Activated CD4-positive, alpha-beta T cell treated with anti-CD3 and anti-CD28 coated beads, Interleukin-2, amount 10 ng/mL, durations not matched to agents 24 days and 14 days (primary cell): ENCODE results near the gene NDOR1. TPM values are rescaled to one million over a fixed set of nuclear protein-coding genes. Genes with fewer than 3 reads are reported as not detected.

Source experiments
- DNase-seq: peaks from one replicate; pipeline ENCODE4 v3.0.0; 2022
- H3K27ac Mint-ChIP-seq: one replicate; pipeline ENCODE4 v1.8.0; 2022; ENCODE audit warnings: mild to moderate bottlenecking, mixed read lengths
- H3K27me3 Mint-ChIP-seq: one replicate; pipeline ENCODE4 v1.8.0; 2022; ENCODE audit warnings: mixed read lengths
- H3K36me3 Mint-ChIP-seq: one replicate; pipeline ENCODE4 v1.8.0; 2022; ENCODE audit warnings: low read depth, mild to moderate bottlenecking, mixed read lengths
- H3K4me1 Mint-ChIP-seq: one replicate; pipeline ENCODE4 v1.8.0; 2021; ENCODE audit warnings: mixed read lengths
- H3K4me3 Mint-ChIP-seq: one replicate; pipeline ENCODE4 v1.8.0; 2022; ENCODE audit warnings: mild to moderate bottlenecking, moderate library complexity, mixed read lengths
- H3K9me3 Mint-ChIP-seq: one replicate; pipeline ENCODE4 v1.8.0; 2021; ENCODE audit warnings: mixed read lengths
- intact Hi-C: fragments of 100-400 bp; cut with micrococcal nuclease; formaldehyde crosslinking; loops from one replicate; pipeline ENCODE4 v1.15.1; 2023
- total RNA-seq: library from RNA; stranded (reverse); gene quantifications from 2 replicates; pipeline ENCODE4 v1.2.3, GENCODE V29; 2022

Gene NDOR1
- total RNA-seq, 1 donor from 2014 or later, result 45.1 TPM

DNA sequence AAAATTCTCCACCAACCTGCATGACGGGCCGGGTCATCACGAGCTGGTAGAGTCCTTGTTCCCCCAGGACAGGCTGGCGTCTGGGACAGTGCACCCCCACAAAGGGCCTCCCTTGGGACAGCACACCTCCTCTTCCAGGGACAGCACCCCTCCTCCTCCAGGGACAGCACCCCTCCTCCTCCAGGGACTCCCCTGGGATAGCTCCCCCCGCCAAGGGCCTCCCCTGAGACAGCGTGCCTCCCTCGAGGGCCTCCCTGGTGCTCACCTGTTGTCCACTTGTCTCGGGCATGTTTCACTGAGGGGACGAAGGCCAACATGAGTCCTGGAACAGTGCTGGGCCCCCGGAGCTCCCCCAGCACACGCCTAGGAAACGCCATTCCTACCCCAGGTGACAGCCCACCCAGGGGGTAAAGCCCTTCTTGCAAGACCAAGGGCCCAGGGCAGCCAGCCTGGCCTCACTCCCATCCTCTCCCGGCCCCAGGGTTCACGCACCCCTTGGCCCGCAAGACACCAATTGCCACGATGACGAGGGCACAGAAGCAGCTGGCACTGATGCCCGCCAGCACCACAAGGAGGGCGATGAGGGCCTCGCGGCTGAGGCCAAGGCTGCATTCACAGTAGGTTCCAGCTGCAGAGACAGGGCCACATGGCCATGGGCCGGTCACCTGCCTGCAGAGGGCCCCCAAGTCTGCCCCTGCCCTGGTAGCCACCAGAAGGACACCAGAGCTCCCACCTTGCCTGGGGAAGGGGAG, 34.2 kb upstream of the NDOR1 start:
- Mint-ChIP-seq H3K27ac (no peak overlapping the region), H3K4me3 (no peak overlapping the region), H3K4me1 (no peaks in the 10 kb centered on the region), H3K9me3 (no peaks in the 10 kb centered on the region), H3K36me3 (no peaks in the 10 kb centered on the region), H3K27me3 (peaks cover 31% of the 10 kb centered on the region)
- intact Hi-C loops, result loop anchor here (5.0 to 10.0 kb wide), 2 partner anchors 44 to 127 kb away; partner anchors contain the start of gene NPDC1
- no peak for DNase-seq

DNA sequence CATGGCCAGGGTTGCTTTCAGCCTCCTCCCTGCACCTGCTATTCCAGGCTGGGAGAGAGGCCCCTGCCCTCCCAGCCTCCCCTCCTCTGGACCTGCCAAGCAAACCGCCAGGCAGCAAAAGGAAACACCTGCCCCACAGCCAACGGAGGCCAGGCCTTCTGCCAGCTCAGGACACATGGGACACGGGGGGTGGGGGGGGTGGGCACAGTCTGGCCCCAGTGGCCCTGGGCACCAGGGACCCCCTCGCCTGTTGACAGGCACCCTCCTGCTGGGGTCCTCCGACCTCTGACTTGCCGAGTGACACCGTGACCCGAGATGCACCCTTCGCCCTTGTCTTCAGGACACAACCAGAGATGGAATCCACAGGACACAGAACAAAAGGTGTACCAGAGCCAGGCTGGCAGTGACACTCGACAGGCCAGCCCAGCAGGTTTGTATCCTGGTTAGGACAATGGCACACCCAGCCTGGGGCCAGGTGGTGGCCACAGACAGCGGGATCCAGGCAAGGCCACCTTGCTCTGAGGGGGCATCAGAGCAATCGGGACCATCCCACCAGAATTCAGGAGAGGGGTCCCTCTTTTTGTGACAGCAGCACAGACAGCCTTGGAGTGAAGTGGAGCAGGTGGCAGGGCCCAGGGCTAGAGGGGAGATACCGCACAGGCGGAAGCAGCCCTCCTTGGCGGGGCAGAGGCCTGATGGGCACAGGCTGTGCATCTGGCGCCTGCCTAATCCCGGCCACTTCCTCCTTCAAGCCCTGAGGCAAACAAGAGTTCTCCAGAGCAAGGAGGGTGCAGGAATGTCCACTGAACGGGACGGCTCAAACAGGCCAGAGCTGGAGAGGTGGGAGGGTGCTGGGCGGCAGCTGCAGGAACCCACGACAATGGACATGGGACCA, 32.4 kb upstream of the NDOR1 start:
- H3K9me3 Mint-ChIP-seq, result no peaks in the 10 kb centered on the region
- peaks cover 4% of the 10 kb centered on the region for H3K36me3 Mint-ChIP-seq
- H3K4me3 Mint-ChIP-seq, result no peak overlapping the region
- intact Hi-C loops, result loop anchor here (5.0 to 10.0 kb wide), 2 partner anchors 46 to 128 kb away; partner anchors contain the start of gene NPDC1
- no peak overlapping the region for H3K27ac Mint-ChIP-seq
- no peaks in the 10 kb centered on the region for H3K4me1 Mint-ChIP-seq
- no peak for DNase-seq
- peaks cover 26% of the 10 kb centered on the region for H3K27me3 Mint-ChIP-seq

DNA sequence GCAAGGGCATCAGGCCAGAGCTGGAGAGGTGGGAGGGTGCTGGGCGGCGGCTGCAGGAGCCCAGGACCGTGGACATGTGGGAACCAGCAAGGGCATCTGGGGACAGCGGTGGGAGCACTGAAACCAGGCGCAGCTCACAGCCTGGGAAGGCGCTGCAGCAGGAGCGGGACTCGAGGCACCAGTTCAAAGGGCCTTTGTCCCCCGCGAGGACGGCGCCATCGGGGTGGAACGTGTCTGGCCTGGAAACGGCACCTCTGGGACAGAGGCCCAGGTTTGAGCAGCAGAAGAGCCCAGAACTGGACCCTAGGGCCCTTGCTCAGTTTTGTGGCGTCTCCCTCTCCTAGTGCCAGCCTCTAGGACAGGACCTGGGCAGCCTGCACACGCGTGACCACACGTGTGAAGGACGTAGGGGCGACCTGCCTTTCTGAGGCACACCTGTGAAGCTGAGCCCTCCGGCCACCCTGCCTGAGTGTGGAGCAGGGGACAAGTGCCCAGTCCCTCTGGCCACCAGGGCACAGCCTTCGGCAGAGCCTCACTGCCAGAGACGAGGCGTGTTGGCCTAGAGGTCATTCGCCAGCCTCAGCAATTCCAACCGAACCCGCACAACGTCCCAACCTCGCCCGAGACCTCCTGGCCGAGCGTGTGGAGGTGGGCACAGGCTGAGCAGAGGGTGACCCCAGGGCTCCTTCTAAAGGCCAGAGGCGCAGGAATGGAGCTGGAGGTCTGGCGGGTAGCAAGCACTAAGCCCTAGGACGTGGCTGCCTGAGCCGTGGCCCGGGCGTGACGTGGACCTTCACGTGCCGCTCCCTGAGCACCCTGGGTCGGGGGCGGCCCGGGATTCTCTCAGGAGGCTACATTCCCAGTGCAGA, 31.5 kb upstream of the NDOR1 start:
- intact Hi-C loops, result loop anchor here (5.0 to 10.0 kb wide), 2 partner anchors 47 to 129 kb away; partner anchors contain the start of gene NPDC1
- Mint-ChIP-seq H3K9me3 (no peaks in the 10 kb centered on the region), H3K4me1 (no peaks in the 10 kb centered on the region), H3K36me3 (peaks cover 4% of the 10 kb centered on the region), H3K27ac (no peak overlapping the region), H3K4me3 (no peak overlapping the region), H3K27me3 (peaks cover 22% of the 10 kb centered on the region)
- no peak for DNase-seq

DNA sequence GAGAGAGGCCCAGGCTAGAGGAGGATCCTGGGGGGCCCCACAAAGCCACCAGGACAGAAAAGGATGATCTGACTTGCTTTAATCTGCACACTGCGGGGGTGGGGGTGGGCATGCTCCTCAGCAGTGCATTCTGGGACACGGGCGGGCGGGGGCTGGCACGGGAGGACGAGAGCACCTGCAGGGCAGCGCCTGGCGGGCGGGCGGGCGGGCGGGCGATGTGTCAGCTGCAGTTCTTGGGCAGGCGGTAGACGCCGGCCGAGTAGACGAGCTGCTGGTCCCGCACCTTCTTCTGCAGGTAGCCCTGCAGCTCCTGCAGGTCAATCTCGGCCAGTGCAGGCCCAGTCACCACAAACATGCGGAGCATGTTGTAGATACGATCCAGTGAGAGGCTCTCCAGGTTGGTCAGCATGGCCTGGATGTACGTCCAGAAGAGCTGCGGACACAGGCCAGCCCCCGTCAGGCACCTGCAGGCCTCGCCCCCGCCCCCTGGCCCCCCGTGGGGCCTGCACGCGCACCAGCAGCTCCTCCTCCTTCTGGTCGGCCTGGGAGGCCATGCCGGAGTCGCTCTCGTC, 30.7 kb upstream of the NDOR1 start:
- peaks cover 8% of the 10 kb centered on the region for H3K36me3 Mint-ChIP-seq
- intact Hi-C loops, result loop anchor here (5.0 to 10.0 kb wide), 2 partner anchors 48 to 130 kb away; partner anchors contain the start of gene NPDC1

DNA sequence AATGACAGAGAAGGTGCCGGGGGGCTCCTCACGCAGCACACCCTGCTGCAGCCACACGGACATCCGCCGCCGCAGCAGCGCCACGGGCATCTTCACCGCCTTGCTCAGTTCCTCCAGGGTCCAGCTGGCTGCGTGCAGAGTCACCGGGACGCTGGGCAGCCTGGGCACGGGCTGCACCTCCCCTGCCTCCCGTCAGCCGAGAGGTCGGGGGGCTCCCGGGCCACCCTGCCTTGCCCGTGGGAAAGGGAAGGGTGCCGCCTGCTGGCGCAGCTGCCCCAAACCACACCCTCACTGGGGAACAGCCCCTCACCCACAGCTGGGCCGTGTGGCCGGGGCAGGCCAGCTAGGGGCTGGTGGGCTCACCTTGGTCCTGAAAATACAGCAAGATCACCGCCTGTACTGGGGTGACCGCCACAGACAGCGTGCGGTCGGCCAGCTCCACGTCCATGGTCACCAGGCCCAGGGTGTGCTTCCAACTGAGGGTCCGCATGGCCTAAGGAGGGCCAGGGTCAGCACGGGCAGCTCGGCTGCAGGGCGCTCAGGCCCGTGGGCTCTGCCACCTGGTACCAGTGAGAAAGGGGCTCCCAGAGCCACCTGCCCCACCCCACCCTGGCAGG, 30.0 kb upstream of the NDOR1 start:
- DNase-seq, result no peak
- intact Hi-C loops, result loop anchor here (10.0 kb wide), 1 partner anchor 131 kb away; the partner anchor contains the start of gene NPDC1
- H3K4me3 Mint-ChIP-seq, result no peak overlapping the region

More for the DNA sequence above, 30.7 kb upstream of the NDOR1 start:
- H3K4me1 Mint-ChIP-seq, result no peaks in the 10 kb centered on the region
- DNase-seq, result no peak
- H3K27ac Mint-ChIP-seq, result no peak overlapping the region
- H3K4me3 Mint-ChIP-seq, result no peak overlapping the region
- no peaks in the 10 kb centered on the region for H3K9me3 Mint-ChIP-seq
- H3K27me3 Mint-ChIP-seq, result peaks cover 22% of the 10 kb centered on the region

DNA sequence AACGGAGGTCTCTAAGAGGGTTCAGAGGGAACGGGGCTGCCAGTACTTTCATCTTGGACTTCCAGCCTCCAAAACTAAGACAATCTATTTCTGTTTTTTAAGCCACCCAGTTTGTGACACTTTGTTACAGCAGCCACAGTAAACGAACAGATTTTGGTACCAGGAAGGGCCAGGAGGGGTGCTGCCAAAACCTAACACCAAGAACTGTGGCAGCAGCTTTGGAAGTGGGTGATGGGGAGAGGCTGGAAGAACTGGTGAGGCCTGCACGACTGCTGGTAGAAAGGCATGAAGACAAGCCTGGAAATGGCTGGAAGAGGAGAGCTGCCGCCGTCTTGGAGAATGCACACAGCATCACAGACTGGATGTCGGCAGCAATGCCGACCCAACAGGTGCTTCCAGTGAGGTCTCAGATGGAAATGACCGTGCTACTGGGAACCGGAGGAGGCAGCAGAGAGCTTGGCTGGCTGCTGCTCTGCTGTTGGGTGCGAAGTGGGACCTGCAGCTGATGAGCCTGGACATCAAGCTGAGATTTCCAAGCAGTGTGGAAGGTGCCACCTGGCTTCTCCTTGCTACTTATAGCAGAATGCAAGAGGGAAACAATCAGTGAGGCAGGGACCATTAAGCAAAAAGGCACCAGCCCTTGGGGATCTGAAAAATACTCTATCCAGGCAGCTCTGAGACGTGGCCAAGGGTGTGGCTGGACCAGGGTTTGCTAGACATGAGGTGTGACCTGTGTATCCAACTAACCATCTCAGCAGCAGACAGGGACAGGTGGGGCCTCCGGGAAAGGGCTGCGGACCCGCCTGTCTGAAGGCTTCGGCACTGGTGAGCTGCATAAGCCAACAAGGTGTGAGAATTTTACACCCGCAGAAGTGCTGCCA, 29.0 kb upstream of the NDOR1 start:
- DNase-seq, result peak; percentile 72
- Mint-ChIP-seq H3K9me3 (no peaks in the 10 kb centered on the region), H3K4me1 (no peaks in the 10 kb centered on the region), H3K27me3 (peaks cover 10% of the 10 kb centered on the region), H3K27ac (no peak overlapping the region), H3K4me3 (no peak overlapping the region), H3K36me3 (peaks cover 12% of the 10 kb centered on the region)
- intact Hi-C loops, result loop anchor here (10.0 kb wide), 1 partner anchor 132 kb away; the partner anchor contains the start of gene NPDC1

More for the DNA sequence above, 30.0 kb upstream of the NDOR1 start:
- Mint-ChIP-seq H3K27me3 (peaks cover 16% of the 10 kb centered on the region), H3K4me1 (no peaks in the 10 kb centered on the region), H3K27ac (no peak overlapping the region), H3K36me3 (peaks cover 12% of the 10 kb centered on the region), H3K9me3 (no peaks in the 10 kb centered on the region)

DNA sequence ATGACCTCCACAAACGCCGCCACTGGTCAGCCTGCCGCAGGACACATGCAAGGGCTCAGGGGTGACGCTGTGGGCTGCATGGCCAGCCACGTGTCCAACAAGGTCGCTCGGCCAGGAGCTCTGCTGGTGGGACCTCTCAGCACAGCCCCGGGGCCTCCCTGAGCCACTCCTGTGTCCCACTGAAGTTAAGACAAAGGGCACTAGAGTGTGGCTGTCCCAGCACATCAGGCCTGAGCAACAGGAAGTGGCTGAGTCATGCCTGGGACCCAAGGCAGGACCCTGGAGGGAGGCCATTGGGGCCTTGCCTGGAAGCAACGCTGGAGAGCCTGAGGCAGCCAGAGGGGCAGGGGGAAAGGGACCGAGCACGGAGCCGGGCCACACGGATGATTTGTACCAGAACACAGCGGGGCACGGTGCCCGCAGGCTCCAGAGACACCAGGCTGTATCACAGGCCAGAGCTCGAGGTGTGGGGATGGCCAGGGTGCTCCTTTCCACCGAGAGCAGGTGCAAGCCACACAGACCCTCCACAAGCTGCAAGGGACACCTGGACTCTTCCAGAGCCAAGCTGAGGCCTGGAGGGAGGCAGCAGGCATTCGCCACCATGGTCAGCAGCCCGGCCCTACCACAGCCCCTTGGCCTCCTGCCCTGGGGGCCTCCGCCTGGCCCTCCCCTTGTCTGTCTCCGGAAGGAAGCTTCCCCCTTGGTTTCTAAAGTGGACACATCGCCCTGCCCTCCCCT, 27.1 kb upstream of the NDOR1 start:
- peaks cover 2% of the 10 kb centered on the region for H3K27me3 Mint-ChIP-seq
- H3K27ac Mint-ChIP-seq, result no peak overlapping the region
- H3K36me3 Mint-ChIP-seq, result peaks cover 17% of the 10 kb centered on the region
- no peak overlapping the region for H3K4me3 Mint-ChIP-seq
- H3K9me3 Mint-ChIP-seq, result no peaks in the 10 kb centered on the region
- intact Hi-C loops, result loop anchor here (10.0 kb wide), 1 partner anchor 134 kb away; the partner anchor contains the start of gene NPDC1
- DNase-seq, result no peak
- H3K4me1 Mint-ChIP-seq, result no peaks in the 10 kb centered on the region

DNA sequence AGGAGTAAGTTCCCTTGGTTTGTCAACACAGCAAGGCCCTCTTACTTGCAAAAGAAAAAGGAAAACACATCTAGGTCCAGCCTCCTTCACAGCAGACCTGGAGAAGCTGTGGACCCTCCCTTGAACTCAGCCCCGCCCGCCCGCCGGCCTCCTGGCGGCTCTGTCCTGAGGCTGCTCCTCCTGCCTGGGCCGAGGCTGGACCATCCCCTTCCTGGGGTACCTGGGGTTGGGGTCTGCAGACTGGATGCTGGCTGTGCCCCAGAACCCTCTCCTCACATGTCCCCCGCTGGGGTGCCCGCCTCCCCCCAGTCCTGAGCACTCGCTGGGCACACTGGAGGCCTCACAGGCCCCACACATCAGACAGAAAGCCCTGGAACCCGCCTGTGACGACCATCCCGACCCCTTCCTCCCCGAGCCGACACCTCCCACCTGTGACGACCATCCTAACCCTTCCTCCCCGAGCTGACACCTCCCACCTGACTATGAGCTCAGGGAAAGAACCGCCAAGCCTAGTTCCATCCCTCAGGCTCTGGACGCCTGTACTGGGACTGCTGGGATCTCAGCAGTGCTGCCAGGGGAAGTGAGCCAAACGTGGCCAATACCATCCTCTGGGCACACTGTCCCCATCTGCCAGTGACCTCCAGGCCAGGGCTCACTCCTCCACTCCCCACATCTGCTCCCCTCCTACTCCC, 26.4 kb upstream of the NDOR1 start:
- Mint-ChIP-seq H3K36me3 (peaks cover 21% of the 10 kb centered on the region), H3K9me3 (no peaks in the 10 kb centered on the region), H3K4me1 (peaks cover 2% of the 10 kb centered on the region), H3K27me3 (no peaks in the 10 kb centered on the region), H3K4me3 (no peak overlapping the region), H3K27ac (no peak overlapping the region)
- intact Hi-C loops, result loop anchor here (10.0 kb wide), 1 partner anchor 134 kb away; the partner anchor contains the start of gene NPDC1
- DNase-seq, result no peak

DNA sequence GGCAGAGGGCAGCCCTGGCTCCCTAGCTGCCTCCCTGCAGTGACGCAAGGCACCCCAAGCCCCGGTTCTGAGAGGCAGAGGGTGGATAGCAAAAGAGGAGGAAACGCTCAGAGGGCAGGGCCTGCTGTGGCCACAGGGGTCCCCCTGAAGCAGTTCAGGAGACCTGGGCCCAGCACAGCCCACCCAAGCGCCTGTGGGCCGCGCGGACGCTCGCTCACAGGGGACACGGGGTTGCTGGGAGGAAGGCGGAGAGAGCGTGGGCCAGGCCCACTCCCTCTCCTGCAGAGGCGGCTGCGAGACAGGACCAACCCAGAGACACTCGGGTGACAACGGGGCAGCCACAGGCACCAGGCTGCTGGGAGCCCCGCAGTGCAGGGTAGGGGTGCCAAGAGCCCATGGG, 25.7 kb upstream of the NDOR1 start:
- intact Hi-C loops, result loop anchor here (10.0 kb wide), 1 partner anchor 135 kb away; the partner anchor contains the start of gene NPDC1
- DNase-seq, result no peak
- Mint-ChIP-seq H3K36me3 (peaks cover 26% of the 10 kb centered on the region), H3K27ac (no peak overlapping the region), H3K27me3 (no peaks in the 10 kb centered on the region), H3K4me3 (no peak overlapping the region), H3K4me1 (peaks cover 3% of the 10 kb centered on the region), H3K9me3 (no peaks in the 10 kb centered on the region)

DNA sequence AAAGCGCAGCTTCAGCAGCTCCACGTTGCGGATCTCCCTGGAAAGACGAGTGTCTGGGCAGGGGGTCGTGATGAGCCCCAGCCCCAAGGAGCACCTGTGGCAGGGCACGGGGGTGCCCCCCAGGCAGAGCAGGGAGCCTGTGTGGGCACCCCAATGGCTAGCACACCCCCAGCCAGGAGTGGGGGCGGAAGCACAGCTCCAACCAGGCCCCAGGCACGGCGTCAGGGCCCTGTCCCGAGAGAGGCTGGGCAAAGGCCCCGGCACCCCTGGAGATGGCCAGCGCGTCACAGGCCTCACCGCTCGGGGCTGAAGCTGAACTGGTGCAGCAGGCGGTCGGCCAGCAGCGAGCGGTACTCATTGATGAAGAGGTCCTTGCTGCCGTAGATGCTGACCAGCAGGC, 25.0 kb upstream of the NDOR1 start:
- Mint-ChIP-seq H3K4me1 (peaks cover 3% of the 10 kb centered on the region), H3K9me3 (no peaks in the 10 kb centered on the region), H3K27ac (no peak overlapping the region), H3K27me3 (no peaks in the 10 kb centered on the region), H3K36me3 (peaks cover 26% of the 10 kb centered on the region), H3K4me3 (no peak overlapping the region)
- no peak for DNase-seq
- intact Hi-C loops, result no loop called here

DNA sequence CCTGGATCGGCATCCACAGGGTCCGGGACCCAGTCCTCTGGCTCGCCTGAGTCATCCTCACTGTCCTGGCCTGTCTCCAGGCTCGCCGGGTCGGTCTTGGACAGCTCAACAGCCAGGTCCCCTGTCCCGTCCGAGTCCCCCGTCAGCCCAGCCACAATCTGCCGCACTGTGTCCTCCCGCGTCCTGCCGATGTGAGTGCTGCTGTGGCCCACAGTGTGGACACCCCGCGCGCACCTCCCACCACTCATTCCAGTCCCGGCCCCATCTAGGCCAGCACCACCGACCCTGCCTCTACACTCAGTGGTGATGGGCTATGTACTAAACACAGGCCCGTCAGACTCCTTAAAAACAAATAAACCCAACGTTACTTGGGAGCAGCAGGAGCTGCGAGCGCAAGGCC, 23.8 kb upstream of the NDOR1 start:
- H3K36me3 Mint-ChIP-seq, result peaks cover 26% of the 10 kb centered on the region
- H3K4me3 Mint-ChIP-seq, result no peak overlapping the region
- no peak for DNase-seq
- intact Hi-C loops, result no loop called here
- peaks cover 5% of the 10 kb centered on the region for H3K4me1 Mint-ChIP-seq
- H3K9me3 Mint-ChIP-seq, result no peaks in the 10 kb centered on the region
- no peak overlapping the region for H3K27ac Mint-ChIP-seq
- no peaks in the 10 kb centered on the region for H3K27me3 Mint-ChIP-seq
